ENCODE measurements around the gene SPATA32.

- TF ChIP-seq CTCF (IDR thresholded peaks at IDR 0.05) (no peak), POLR2A (IDR thresholded peaks at IDR 0.05) (no peak)
Measured at GRCh38 chr17:45233423-45233924, 28.4 kb downstream of the SPATA32 start.

All from thyroid gland (tissue), 4 donors.